ENCODE data around the gene ZNG1C.
"Not testable (repeated sequence)": the region's sequence is repeated elsewhere in the genome, so short reads cannot be mapped to it uniquely, and the experiment has no call there.

The ZNG1C gene

GRCh38 chr9:68311208-68311607 lies 69.4 kb downstream of the ZNG1C start:
- not testable (repeated sequence) for H3K27ac ChIP-seq (ENCODE audit: low read depth, low read length, severe bottlenecking); H3K9me3 ChIP-seq (ENCODE audit: control insufficient read depth, low read length); H3K4me1 ChIP-seq (ENCODE audit: control insufficient read depth, insufficient read depth, low read length, poor library complexity, severe bottlenecking); H3K4me3 ChIP-seq (ENCODE audit: extremely low read depth, insufficient read depth, low read length, poor library complexity, severe bottlenecking); H3K36me3 ChIP-seq (ENCODE audit: control insufficient read depth, insufficient read depth, low read length)
- no CpG with 5 or more reads among the region's 5 CpGs for WGBS, 2 experiments (ENCODE audit: insufficient coverage in 2 of 2)

GRCh38 chr9:68318209-68318608 lies 76.4 kb downstream of the ZNG1C start:
- not testable (repeated sequence) for H3K27ac ChIP-seq (ENCODE audit: low read depth, low read length, severe bottlenecking); H3K36me3 ChIP-seq (ENCODE audit: control insufficient read depth, insufficient read depth, low read length); H3K4me1 ChIP-seq (ENCODE audit: control insufficient read depth, insufficient read depth, low read length, poor library complexity, severe bottlenecking); H3K4me3 ChIP-seq (ENCODE audit: extremely low read depth, insufficient read depth, low read length, poor library complexity, severe bottlenecking); H3K9me3 ChIP-seq (ENCODE audit: control insufficient read depth, low read length)
- 59 to 76% methylated on average over 3 to 4 of the region's 10 CpGs for WGBS, 2 experiments (ENCODE audit: insufficient coverage in 2 of 2)

DNA sequence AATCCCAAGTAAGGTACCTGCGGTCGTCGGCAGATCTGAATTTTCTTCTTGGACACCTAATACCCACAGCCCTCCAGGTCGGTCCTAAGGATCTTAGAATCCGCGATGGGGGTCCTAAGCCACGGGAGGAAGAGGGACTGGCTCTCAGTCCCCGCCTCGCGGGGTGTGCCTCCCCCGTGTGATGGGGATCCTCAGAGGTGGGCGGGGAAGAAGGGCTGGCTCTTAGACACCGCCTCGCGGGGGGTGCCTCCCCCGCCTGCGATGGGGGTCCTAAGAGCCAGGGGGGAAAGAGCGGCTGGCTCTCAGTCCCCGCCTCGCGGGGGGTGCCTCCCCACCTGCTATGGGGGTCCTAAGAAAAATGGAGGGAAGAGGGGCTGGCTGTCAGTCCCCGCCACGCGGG lies 82.0 kb downstream of the ZNG1C start:
- WGBS, 2 experiments (ENCODE audit: insufficient coverage in 2 of 2): no CpG with 5 or more reads among the region's 24 CpGs
- H3K4me3 ChIP-seq (ENCODE audit: extremely low read depth, insufficient read depth, low read length, poor library complexity, severe bottlenecking); H3K27ac ChIP-seq (ENCODE audit: low read depth, low read length, severe bottlenecking); H3K36me3 ChIP-seq (ENCODE audit: control insufficient read depth, insufficient read depth, low read length); H3K4me1 ChIP-seq (ENCODE audit: control insufficient read depth, insufficient read depth, low read length, poor library complexity, severe bottlenecking); H3K9me3 ChIP-seq (ENCODE audit: control insufficient read depth, low read length): not testable (repeated sequence)

DNA sequence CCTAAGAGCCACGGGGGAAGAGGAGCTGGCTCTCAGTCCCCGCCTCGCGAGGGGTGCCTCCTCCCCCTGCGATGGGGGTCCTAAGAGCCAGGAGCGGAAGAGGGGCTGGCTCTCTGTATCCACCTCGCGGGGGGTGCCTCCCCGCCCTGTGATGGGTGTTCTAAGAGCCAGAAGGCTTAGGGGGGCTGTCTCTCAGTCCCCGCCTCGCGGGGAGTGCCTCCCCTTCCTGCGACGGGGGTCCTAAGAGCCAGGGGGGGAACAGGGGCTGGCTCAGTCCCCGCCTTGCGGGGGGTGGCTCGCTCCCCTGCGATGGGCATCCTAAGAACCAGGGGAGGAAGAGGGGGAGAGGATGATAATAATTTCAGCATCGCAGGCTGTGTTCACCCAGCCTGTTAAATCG lies 82.7 kb downstream of the ZNG1C start:
- not testable (repeated sequence) for H3K27ac ChIP-seq (ENCODE audit: low read depth, low read length, severe bottlenecking); H3K9me3 ChIP-seq (ENCODE audit: control insufficient read depth, low read length); H3K4me3 ChIP-seq (ENCODE audit: extremely low read depth, insufficient read depth, low read length, poor library complexity, severe bottlenecking); H3K4me1 ChIP-seq (ENCODE audit: control insufficient read depth, insufficient read depth, low read length, poor library complexity, severe bottlenecking); H3K36me3 ChIP-seq (ENCODE audit: control insufficient read depth, insufficient read depth, low read length)
- no CpG with 5 or more reads among the region's 20 CpGs for WGBS, 2 experiments (ENCODE audit: insufficient coverage in 2 of 2)

DNA sequence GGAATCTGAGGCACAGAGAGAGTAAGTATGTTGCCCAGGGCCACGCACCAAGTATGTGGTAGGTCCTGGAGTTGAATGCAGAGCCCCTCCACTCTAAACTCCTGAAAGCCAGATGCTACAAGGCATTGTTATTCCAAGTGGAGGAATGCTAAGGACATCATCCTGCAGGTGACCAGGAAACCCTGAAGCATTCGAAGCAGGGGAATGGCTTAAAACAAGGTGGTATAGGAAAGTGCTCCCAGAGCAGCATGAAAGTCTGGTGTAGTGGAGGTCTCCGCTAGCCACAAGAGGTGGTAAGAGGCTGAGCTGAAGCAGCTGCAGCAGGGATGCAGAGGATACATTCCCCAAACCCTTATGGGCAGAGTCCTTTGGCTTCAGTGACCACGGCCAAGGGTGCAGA lies 87.3 kb downstream of the ZNG1C start:
- not testable (repeated sequence) for H3K9me3 ChIP-seq (ENCODE audit: control insufficient read depth, low read length); H3K36me3 ChIP-seq (ENCODE audit: control insufficient read depth, insufficient read depth, low read length); H3K27ac ChIP-seq (ENCODE audit: low read depth, low read length, severe bottlenecking); H3K4me3 ChIP-seq (ENCODE audit: extremely low read depth, insufficient read depth, low read length, poor library complexity, severe bottlenecking); H3K4me1 ChIP-seq (ENCODE audit: control insufficient read depth, insufficient read depth, low read length, poor library complexity, severe bottlenecking)
- WGBS, 2 experiments (ENCODE audit: insufficient coverage in 2 of 2): 20 to 31% methylated on average over 1 of the region's 4 CpGs

GRCh38 chr9:68330531-68331173 lies 88.9 kb downstream of the ZNG1C start:
- H3K9me3 ChIP-seq (ENCODE audit: control insufficient read depth, low read length); H3K4me1 ChIP-seq (ENCODE audit: control insufficient read depth, insufficient read depth, low read length, poor library complexity, severe bottlenecking); H3K27ac ChIP-seq (ENCODE audit: low read depth, low read length, severe bottlenecking); H3K36me3 ChIP-seq (ENCODE audit: control insufficient read depth, insufficient read depth, low read length); H3K4me3 ChIP-seq (ENCODE audit: extremely low read depth, insufficient read depth, low read length, poor library complexity, severe bottlenecking): not testable (repeated sequence)
- 87% methylated on average over 3 of the region's 11 CpGs; no CpG with 5 or more reads in 1 of the 2 experiments for WGBS, 2 experiments (ENCODE audit: insufficient coverage in 2 of 2)

DNA sequence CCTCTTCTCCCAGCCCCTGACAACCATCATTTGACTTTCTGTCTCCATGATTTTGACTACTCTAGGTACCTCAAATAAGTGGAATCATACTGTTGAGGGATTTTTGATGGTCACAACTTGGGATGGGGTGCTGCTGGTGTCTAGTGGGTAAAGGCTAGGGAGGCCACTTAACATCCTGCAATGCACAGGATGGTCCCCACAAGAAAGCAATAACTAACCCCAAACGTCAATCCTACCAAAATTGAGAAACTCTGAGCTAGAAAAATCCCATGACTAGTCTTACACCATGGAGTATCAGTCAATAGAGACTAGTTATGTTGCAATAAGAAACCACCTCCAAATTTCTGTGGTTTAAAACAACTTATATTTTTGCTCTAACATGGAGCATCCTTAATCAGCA lies 90.3 kb downstream of the ZNG1C start:
- not testable (repeated sequence) for H3K4me1 ChIP-seq (ENCODE audit: control insufficient read depth, insufficient read depth, low read length, poor library complexity, severe bottlenecking); H3K36me3 ChIP-seq (ENCODE audit: control insufficient read depth, insufficient read depth, low read length); H3K9me3 ChIP-seq (ENCODE audit: control insufficient read depth, low read length); H3K27ac ChIP-seq (ENCODE audit: low read depth, low read length, severe bottlenecking); H3K4me3 ChIP-seq (ENCODE audit: extremely low read depth, insufficient read depth, low read length, poor library complexity, severe bottlenecking)
- WGBS, 2 experiments (ENCODE audit: insufficient coverage in 2 of 2): no CpG with 5 or more reads among the region's 1 CpG

DNA sequence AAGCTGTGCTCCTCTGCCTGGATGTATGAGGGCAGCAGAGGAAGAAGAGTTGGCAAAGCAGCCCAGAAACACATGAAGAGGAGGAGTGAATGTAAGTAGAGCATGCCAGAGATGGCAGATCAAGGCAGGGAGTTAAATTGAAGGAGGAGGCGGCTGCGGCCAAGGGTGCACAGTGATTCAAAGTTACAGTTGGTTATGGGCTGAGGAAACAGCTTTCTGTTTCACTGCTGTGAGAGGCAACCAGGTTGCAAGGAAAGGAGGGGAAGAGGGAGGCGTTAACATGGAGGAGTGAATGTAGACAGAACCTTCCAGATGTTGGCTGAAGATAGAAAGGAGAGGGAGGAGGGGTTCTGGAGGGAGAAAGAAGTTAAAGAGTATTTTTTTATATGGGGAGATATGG lies 94.2 kb downstream of the ZNG1C start:
- not testable (repeated sequence) for H3K36me3 ChIP-seq (ENCODE audit: control insufficient read depth, insufficient read depth, low read length); H3K4me1 ChIP-seq (ENCODE audit: control insufficient read depth, insufficient read depth, low read length, poor library complexity, severe bottlenecking); H3K4me3 ChIP-seq (ENCODE audit: extremely low read depth, insufficient read depth, low read length, poor library complexity, severe bottlenecking); H3K27ac ChIP-seq (ENCODE audit: low read depth, low read length, severe bottlenecking); H3K9me3 ChIP-seq (ENCODE audit: control insufficient read depth, low read length)
- WGBS, 2 experiments (ENCODE audit: insufficient coverage in 2 of 2): no CpG with 5 or more reads among the region's 3 CpGs

DNA sequence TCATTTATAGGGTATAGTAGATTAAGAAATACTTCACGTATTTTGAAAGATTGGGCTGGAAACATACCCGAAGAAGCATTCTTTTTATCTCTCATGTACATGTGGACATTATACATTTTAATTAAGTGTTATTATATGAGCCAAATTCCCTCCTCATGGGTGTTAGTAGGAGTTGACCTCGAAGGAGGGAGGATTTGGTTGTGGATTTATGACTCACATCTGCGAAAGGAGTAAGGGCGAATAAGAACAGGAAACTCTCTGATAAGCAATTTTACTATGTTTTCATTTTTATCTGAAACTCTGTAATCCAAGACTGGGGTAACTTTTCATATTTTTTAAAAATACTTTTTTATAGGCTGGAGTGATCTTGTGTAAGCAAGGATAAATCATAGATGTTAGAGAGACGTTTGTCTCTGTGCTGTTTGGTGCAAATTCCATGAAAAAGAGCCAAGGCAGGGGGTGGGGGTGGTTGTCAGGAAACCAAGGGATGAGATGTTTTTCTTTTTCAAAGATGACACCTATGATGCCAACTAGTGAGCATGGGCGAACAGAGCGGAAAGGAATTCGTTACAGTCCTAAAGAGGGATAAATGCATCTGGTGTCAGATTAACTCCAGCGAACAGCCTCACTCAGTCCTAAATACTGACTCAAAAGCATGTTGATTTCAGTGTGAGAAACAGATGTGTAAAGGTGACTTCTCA lies 95.0 kb downstream of the ZNG1C start:
- H3K36me3 ChIP-seq (ENCODE audit: control insufficient read depth, insufficient read depth, low read length); H3K27ac ChIP-seq (ENCODE audit: low read depth, low read length, severe bottlenecking); H3K4me1 ChIP-seq (ENCODE audit: control insufficient read depth, insufficient read depth, low read length, poor library complexity, severe bottlenecking); H3K9me3 ChIP-seq (ENCODE audit: control insufficient read depth, low read length); H3K4me3 ChIP-seq (ENCODE audit: extremely low read depth, insufficient read depth, low read length, poor library complexity, severe bottlenecking): not testable (repeated sequence)
- WGBS, 2 experiments (ENCODE audit: insufficient coverage in 2 of 2): no CpG with 5 or more reads among the region's 10 CpGs

DNA sequence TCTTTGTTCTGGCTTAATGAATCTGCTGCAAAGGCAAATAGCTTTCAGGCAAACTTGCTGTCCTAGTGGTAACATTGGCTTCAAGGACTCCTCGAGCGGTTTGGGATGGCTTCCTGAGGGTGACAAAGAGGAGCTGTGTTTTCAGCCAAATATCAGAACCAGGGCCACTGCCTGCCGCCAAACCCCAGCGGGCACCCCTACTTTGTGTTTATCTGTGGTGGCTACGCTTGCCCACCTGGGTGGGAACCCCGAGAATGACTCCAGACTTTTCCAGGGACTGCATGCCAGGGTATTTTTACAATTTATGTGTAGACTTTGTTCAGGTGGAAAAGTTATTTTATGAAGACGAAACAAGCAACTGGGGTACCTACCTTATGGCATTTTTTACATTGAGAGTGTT lies 96.2 kb downstream of the ZNG1C start:
- not testable (repeated sequence) for H3K27ac ChIP-seq (ENCODE audit: low read depth, low read length, severe bottlenecking); H3K4me1 ChIP-seq (ENCODE audit: control insufficient read depth, insufficient read depth, low read length, poor library complexity, severe bottlenecking); H3K9me3 ChIP-seq (ENCODE audit: control insufficient read depth, low read length); H3K36me3 ChIP-seq (ENCODE audit: control insufficient read depth, insufficient read depth, low read length); H3K4me3 ChIP-seq (ENCODE audit: extremely low read depth, insufficient read depth, low read length, poor library complexity, severe bottlenecking)
- 85 to 89% methylated on average over 4 to 6 of the region's 7 CpGs for WGBS, 2 experiments (ENCODE audit: insufficient coverage in 2 of 2)

- not testable (repeated sequence) for H3K36me3 ChIP-seq (ENCODE audit: control insufficient read depth, insufficient read depth, low read length); H3K4me3 ChIP-seq (ENCODE audit: extremely low read depth, insufficient read depth, low read length, poor library complexity, severe bottlenecking); H3K27ac ChIP-seq (ENCODE audit: low read depth, low read length, severe bottlenecking); H3K9me3 ChIP-seq (ENCODE audit: control insufficient read depth, low read length); H3K4me1 ChIP-seq (ENCODE audit: control insufficient read depth, insufficient read depth, low read length, poor library complexity, severe bottlenecking)
- WGBS, 2 experiments (ENCODE audit: insufficient coverage in 2 of 2): no CpG with 5 or more reads among the region's 10 CpGs
These were observed 100.7 kb downstream of the ZNG1C start for GRCh38 chr9:68342265-68343025.
